ENCODE data around the gene GNG8. TPM values are rescaled to one million over a fixed set of nuclear protein-coding genes. Genes with fewer than 3 reads are reported as not detected.

The GNG8 gene
- total and polyA plus RNA-seq, 10 of the 15 experiments (the other 5 are each of a cell fraction or from before 2014, with no cell fraction given) = 1.2 to 6.6 (median 2.7) TPM; not detected in 6

- no peak for ATAC-seq
- no peak overlapping the region for H3K9ac ChIP-seq (ENCODE audit: control insufficient read depth, insufficient read depth, low read length)
Observed at GRCh38 chr19:46630586-46631205, 5.3 kb downstream of the GNG8 start.

More at GRCh38 chr19:46630586-46631205, 5.3 kb downstream of the GNG8 start:
- no peak overlapping the region for H2AFZ ChIP-seq (ENCODE audit: control insufficient read depth, low read depth, low read length)
- H3K9me3 ChIP-seq (replicated peaks; ENCODE audit: control insufficient read depth, insufficient read depth, low read length) = no peaks in the 10 kb centered on the region
- ChIA-PET SMC1A (ENCODE audit: uncharacterized antibody, unreplicated experiment) (interaction anchor here (1.0 to 2.6 kb wide), 6 partner anchors 9 to 30 kb away, joined by 3 to 15 read pairs (median 5); partner anchors contain the start of genes CALM3 and DACT3), CTCF (interaction anchor here (1.2 to 12.1 kb wide), 3 partner anchors 15 to 98 kb away, joined by 3 to 150 read pairs (median 18); partner anchors contain the start of gene DACT3), RAD21 (ENCODE audit: unreplicated experiment) (interaction anchor here (0.9 to 2.2 kb wide), 6 partner anchors 9 to 32 kb away, joined by 3 to 9 read pairs (median 4); no protein-coding TSS in a partner anchor), POLR2A (interaction anchor here (1.2 to 2.7 kb wide), 2 partner anchors 9 to 25 kb away, joined by 3 to 11 read pairs; no protein-coding TSS in a partner anchor)
- no peak overlapping the region for H3K4me2 ChIP-seq (ENCODE audit: control insufficient read depth, insufficient read depth)
- H3K4me1 ChIP-seq (ENCODE audit: control insufficient read depth, insufficient read depth, low read length) = peaks cover 21% of the 10 kb centered on the region
- no peak for FAIRE-seq
- WGBS (ENCODE audit: insufficient coverage, insufficient replicate concordance, low lambda C conversion rate, missing lambda C conversion rate) = 66% methylated on average over 14 of the region's 14 CpGs
- no peaks in the 10 kb centered on the region for H3K79me2 ChIP-seq (ENCODE audit: control insufficient read depth, insufficient read depth, low read length)
- no peak overlapping the region for H3K27ac ChIP-seq (ENCODE audit: control insufficient read depth, insufficient read depth)
- intact Hi-C loops (cut with micrococcal nuclease; ENCODE audit: unreplicated experiment) (no loop called here), in situ Hi-C loops (cut with MboI) (no loop called here)
- H4K20me1 ChIP-seq (ENCODE audit: control insufficient read depth, insufficient read depth) = no peaks in the 10 kb centered on the region
- no peak for DNase-seq (ENCODE audit: low read depth, low spot score)
- H3K4me3 ChIP-seq = no peak overlapping the region
- H3K27me3 ChIP-seq (replicated peaks in 1 of 2; ENCODE audit: control insufficient read depth in 2 of 2, insufficient read depth in 2 of 2, low read length in 1 of 2) = peaks cover 0 to 3% of the 10 kb centered on the region in 2 experiments; a peak in 1 of 4 replicates
- no peaks in the 10 kb centered on the region for H3K36me3 ChIP-seq (ENCODE audit: control insufficient read depth in 2 of 2, insufficient read depth in 2 of 2, low read length in 1 of 2)
- TF ChIP-seq JUNB (IDR thresholded peaks at IDR 0.05) = no peak
- no peak for TF ChIP-seq MEF2B (IDR thresholded peaks at IDR 0.05; ENCODE audit: partially characterized antibody, poor library complexity, severe bottlenecking)
- no peak for TF ChIP-seq CEBPB (IDR thresholded peaks at IDR 0.05; ENCODE audit: borderline replicate concordance in 1 of 2, low read depth in 2 of 2, low read length in 2 of 2)
- TF ChIP-seq STAT3 (IDR thresholded peaks at IDR 0.05; ENCODE audit: low read depth, low read length) = no peak
- no peak for TF ChIP-seq ESRRA (IDR thresholded peaks at IDR 0.05; ENCODE audit: low read length)
- TF ChIP-seq RBBP5 (conservative IDR thresholded peaks at IDR 0.05) = no peak
- TF ChIP-seq E2F8 (IDR thresholded peaks at IDR 0.05; ENCODE audit: low read depth, partially characterized antibody) = no peak
- TF ChIP-seq FOXK2 (IDR thresholded peaks at IDR 0.05) = no peak
- no peak for TF ChIP-seq PKNOX1 (IDR thresholded peaks at IDR 0.05)
- no peak for TF ChIP-seq GATAD2B (conservative IDR thresholded peaks at IDR 0.05; ENCODE audit: low read depth)
- TF ChIP-seq SMARCA5 (IDR thresholded peaks at IDR 0.05) = no peak
- no peak for TF ChIP-seq HDAC2 (IDR thresholded peaks at IDR 0.05)
- TF ChIP-seq PML (IDR thresholded peaks at IDR 0.05; ENCODE audit: low read length) = no peak
- no peak for TF ChIP-seq ZNF384 (IDR thresholded peaks at IDR 0.05; ENCODE audit: borderline replicate concordance, low read depth, low read length)
- no peak for TF ChIP-seq ELK1 (IDR thresholded peaks at IDR 0.05; ENCODE audit: low read depth, low read length)
- no peak for TF ChIP-seq ASH2L (IDR thresholded peaks at IDR 0.05; ENCODE audit: borderline replicate concordance, low read depth)
- TF ChIP-seq MYC (IDR thresholded peaks at IDR 0.05; ENCODE audit: insufficient read depth, insufficient read length, insufficient replicate concordance, low read length, severe bottlenecking) = no peak
- no TSS peak for BruUV-seq (replicated peaks)
